CD14-positive monocyte (primary cell): ENCODE results near the gene BTBD9. TPM values are rescaled to one million over a fixed set of nuclear protein-coding genes. Genes with fewer than 3 reads are reported as not detected.

Source experiments
- DNase-seq, 3 donors: peaks; one replicate each; pipeline ENCODE4 v3.0.0-alpha.2; 2011 to 2022
- H2AFZ ChIP-seq: 2 replicates; pipeline ENCODE4 v1.6.0; 2012; ENCODE audit warnings: mild to moderate bottlenecking, low read depth, low read length, inconsistent platforms; ENCODE audit not compliant: insufficient read depth, poor library complexity, severe bottlenecking
- H3K27ac ChIP-seq, 2 donors: 1 replicate in 1 of 2; 2 replicates in 1 of 2; pipeline ENCODE4 v1.5.1; 2012 to 2013; ENCODE audit warnings: low read length in 2 of 2, control low read depth in 1 of 2, inconsistent platforms in 1 of 2, low read depth in 1 of 2, mild to moderate bottlenecking in 1 of 2
- H3K27me3 ChIP-seq, 2 donors: one replicate each; pipeline versions ENCODE4 v1.6.0 to v1.6.1; 2011 to 2013; ENCODE audit warnings: low read length in 2 of 2; ENCODE audit not compliant: control insufficient read depth in 2 of 2, insufficient read depth in 2 of 2
- H3K36me3 ChIP-seq, 2 donors: replicated peaks in 1 of 2; 1 replicate in 1 of 2; 2 replicates in 1 of 2; pipeline versions ENCODE4 v1.5.1 to v1.6.1; 2012 to 2013; ENCODE audit warnings: low read length in 2 of 2, control low read depth in 1 of 2, inconsistent platforms in 1 of 2, mild to moderate bottlenecking in 1 of 2; ENCODE audit not compliant: insufficient read depth in 2 of 2, control insufficient read depth in 1 of 2
- H3K4me1 ChIP-seq, 2 donors: 1 replicate in 1 of 2; 2 replicates in 1 of 2; pipeline versions ENCODE4 v1.5.1 to v1.6.1; 2012 to 2013; ENCODE audit warnings: low read length in 2 of 2, control low read depth in 1 of 2, inconsistent platforms in 1 of 2, mild to moderate bottlenecking in 1 of 2, moderate library complexity in 1 of 2; ENCODE audit not compliant: insufficient read depth in 2 of 2, control insufficient read depth in 1 of 2
- H3K4me2 ChIP-seq: replicated peaks from 2 replicates; pipeline ENCODE3; 2012; ENCODE audit warnings: low read length, moderate library complexity, mild to moderate bottlenecking; ENCODE audit not compliant: poor library complexity, severe bottlenecking; ENCODE audit errors: extremely low read depth
- H3K4me3 ChIP-seq, 3 experiments: fragments of 200-600 bp in 1 of 3; sonication (generic) in 1 of 3; replicated peaks in 1 of 3; 1 replicate in 2 of 3; 2 replicates in 1 of 3; pipeline ENCODE4 v1.5.1; 2011 to 2013; ENCODE audit warnings: low read length in 3 of 3, mild to moderate bottlenecking in 3 of 3, control low read depth in 2 of 3, low read depth in 2 of 3, inconsistent platforms in 1 of 3, moderate library complexity in 1 of 3
- H3K79me2 ChIP-seq: 2 replicates; pipeline ENCODE4 v1.6.0; 2012; ENCODE audit warnings: mild to moderate bottlenecking, control low read depth, inconsistent platforms, low read length, moderate library complexity; ENCODE audit not compliant: insufficient read depth
- H3K9ac ChIP-seq: 2 replicates; pipeline ENCODE4 v1.6.0; 2017; ENCODE audit warnings: low read length, mild to moderate bottlenecking; ENCODE audit not compliant: insufficient read depth, poor library complexity, severe bottlenecking
- H3K9me3 ChIP-seq, 2 donors: replicated peaks in 1 of 2; 1 replicate in 1 of 2; 2 replicates in 1 of 2; pipeline versions ENCODE4 v1.5.1 to v1.6.1; 2012 to 2013; ENCODE audit warnings: low read length in 2 of 2, control low read depth in 1 of 2; ENCODE audit not compliant: control insufficient read depth in 1 of 2, insufficient read depth in 1 of 2
- H4K20me1 ChIP-seq: 2 replicates; pipeline ENCODE4 v1.6.0; 2012; ENCODE audit warnings: mild to moderate bottlenecking, low read length, control low read depth, moderate library complexity; ENCODE audit not compliant: insufficient read depth
- H3K27ac Mint-ChIP-seq, 7 donors: one replicate each; pipeline ENCODE4 v1.8.0; 2020; ENCODE audit warnings: mild to moderate bottlenecking in 7 of 7, mixed read lengths in 7 of 7, moderate library complexity in 6 of 7, inconsistent platforms in 2 of 7
- H3K27me3 Mint-ChIP-seq, 3 donors: one replicate each; pipeline ENCODE4 v1.8.0; 2021 to 2022; ENCODE audit warnings: low read depth in 3 of 3, mild to moderate bottlenecking in 3 of 3, mixed read lengths in 3 of 3, moderate library complexity in 3 of 3, inconsistent platforms in 1 of 3
- H3K36me3 Mint-ChIP-seq, 2 donors: one replicate each; pipeline ENCODE4 v1.8.0; 2020; ENCODE audit warnings: mixed read lengths in 2 of 2, inconsistent platforms in 1 of 2, mild to moderate bottlenecking in 1 of 2
- H3K4me1 Mint-ChIP-seq: one replicate; pipeline ENCODE4 v1.8.0; 2020; ENCODE audit warnings: mild to moderate bottlenecking, mixed read lengths
- H3K4me3 Mint-ChIP-seq, 2 donors: one replicate each; pipeline ENCODE4 v1.8.0; 2020; ENCODE audit warnings: mild to moderate bottlenecking in 2 of 2, mixed read lengths in 2 of 2, moderate library complexity in 1 of 2
- H3K9me3 Mint-ChIP-seq, 7 donors: one replicate each; pipeline ENCODE4 v1.8.0; 2020 to 2022; ENCODE audit warnings: mixed read lengths in 7 of 7, mild to moderate bottlenecking in 6 of 7, moderate library complexity in 6 of 7, inconsistent platforms in 2 of 7
- CTCF ChIP-seq: fragments of 200-600 bp; IDR thresholded peaks from one replicate; pipeline ENCODE4 v1.8.0; 2022; ENCODE audit warnings: antibody characterized with exemption, mild to moderate bottlenecking
- whole genome bisulfite sequencing: methylation state at CpG from one replicate; pipeline ENCODE4 v1.1.5; 2013; ENCODE audit warnings: missing lambda C conversion rate; ENCODE audit not compliant: insufficient coverage; 5-methylcytosine and 5-hydroxymethylcytosine counted together
- intact Hi-C, 2 donors: fragments of 100-400 bp; cut with micrococcal nuclease; formaldehyde crosslinking; loops; one replicate each; pipeline versions ENCODE4 v1.15.0 to v1.15.1; 2023
- polyA plus RNA-seq, 3 donors: library from polyadenylated mRNA; depleted of rRNA in 1 of 3; unstranded in 2 of 3; stranded (reverse) in 1 of 3; fragments of 300-500 nt in 2 of 3; fragments of >200 nt in 1 of 3; fragmentation: Illumina TruSeq in 2 of 3; gene quantifications; 1 replicate in 2 of 3; 2 replicates in 1 of 3; pipeline ENCODE4 v1.2.3, GENCODE V29; 2012 to 2021

BTBD9 gene
- polyA plus RNA-seq, 3 donors, result 5.2 to 7.5 (median 6.2) TPM

GRCh38 chr6:38549795-38550194 is 89.9 kb downstream of the BTBD9 start:
- TF ChIP-seq CTCF, result no peak
- H4K20me1 ChIP-seq, result no peaks in the 10 kb centered on the region
- H3K4me1 Mint-ChIP-seq, result no peaks in the 10 kb centered on the region
- no peak overlapping the region for H3K27ac ChIP-seq
- WGBS, result 63% methylated on average over 5 of the region's 5 CpGs
- intact Hi-C loops, result no loop called here
- peaks cover 0 to 2% (median 0%) of the 10 kb centered on the region in 7 donors for H3K9me3 Mint-ChIP-seq
- no peaks in the 10 kb centered on the region for H3K36me3 ChIP-seq
- H3K27ac Mint-ChIP-seq, result no peak overlapping the region
- no peak overlapping the region for H2AFZ ChIP-seq
- H3K79me2 ChIP-seq, result no peaks in the 10 kb centered on the region
- H3K27me3 ChIP-seq, result no peaks in the 10 kb centered on the region
- H3K9me3 ChIP-seq, result peaks cover 0 to 4% of the 10 kb centered on the region in 2 donors
- H3K4me3 Mint-ChIP-seq, result no peak overlapping the region
- H3K4me3 ChIP-seq, result no peak overlapping the region
- H3K9ac ChIP-seq, result no peak overlapping the region
- peaks cover 23 to 24% of the 10 kb centered on the region in 2 donors for H3K4me1 ChIP-seq
- peaks cover 10 to 11% of the 10 kb centered on the region in 2 donors for H3K36me3 Mint-ChIP-seq
- DNase-seq, result no peak
- H3K4me2 ChIP-seq, result no peak overlapping the region
- no peaks in the 10 kb centered on the region for H3K27me3 Mint-ChIP-seq

DNA sequence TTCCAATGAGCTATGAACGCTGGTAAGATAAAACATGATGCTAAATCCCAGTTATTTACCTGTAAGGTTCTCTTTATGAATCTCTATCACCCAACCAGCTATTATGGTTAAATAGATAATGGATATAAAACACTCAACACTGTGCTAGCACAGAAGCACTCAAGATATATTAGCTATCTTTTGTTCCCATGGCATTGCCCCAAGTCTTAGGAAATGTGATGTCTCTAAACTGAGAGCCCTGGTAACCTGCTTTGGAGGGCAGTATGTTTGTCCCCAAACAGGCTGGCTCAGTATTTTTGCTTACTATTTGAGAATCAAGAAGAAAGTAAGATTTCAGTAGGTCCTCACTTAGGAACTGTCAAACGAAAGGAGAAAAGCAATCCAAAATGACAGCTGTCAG is 90.5 kb downstream of the BTBD9 start:
- Mint-ChIP-seq H3K4me1 (no peaks in the 10 kb centered on the region), H3K9me3 (peaks cover 0 to 2% (median 2%) of the 10 kb centered on the region in 7 donors), H3K36me3 (peaks cover 12 to 15% of the 10 kb centered on the region in 2 donors), H3K4me3 (no peak overlapping the region), H3K27me3 (peaks cover 0 to 4% (median 0%) of the 10 kb centered on the region in 3 donors), H3K27ac (no peak overlapping the region)
- Histone ChIP-seq H4K20me1 (no peaks in the 10 kb centered on the region), H3K36me3 (no peaks in the 10 kb centered on the region), H2AFZ (no peak overlapping the region), H3K4me1 (peaks cover 23 to 24% of the 10 kb centered on the region in 2 donors), H3K27me3 (no peaks in the 10 kb centered on the region), H3K9me3 (peaks cover 0 to 4% of the 10 kb centered on the region in 2 donors), H3K4me2 (no peak overlapping the region), H3K27ac (no peak overlapping the region), H3K79me2 (no peaks in the 10 kb centered on the region), H3K4me3 (no peak overlapping the region), H3K9ac (no peak overlapping the region)
- intact Hi-C loops, result no loop called here
- TF ChIP-seq CTCF, result no peak
- no CpG with 5 or more reads among the region's 2 CpGs for WGBS
- no peak for DNase-seq
